Upper lobe of left lung (tissue), 4 donors: ENCODE measurements around the gene DENND1B.

ENCODE experiments used
- CTCF ChIP-seq, 6 experiments: fragments of 450-650 bp in 4 of 6; fragments of 200-600 bp in 2 of 6; sonication (generic) in 2 of 6; IDR thresholded peaks; one replicate each; pipeline ENCODE4 v1.5.1; 2016 to 2019; ENCODE audit warnings: antibody characterized with exemption in 6 of 6
- EP300 ChIP-seq, 4 donors: sonication (generic); formaldehyde crosslinking; IDR thresholded peaks; one replicate each; pipeline ENCODE4 v1.5.1; 2017; ENCODE audit warnings: antibody characterized with exemption in 4 of 4, control low read depth in 2 of 4
- POLR2AphosphoS5 ChIP-seq, 2 donors: sonication (generic); formaldehyde crosslinking; IDR thresholded peaks; one replicate each; pipeline ENCODE4 v1.5.1; 2017; ENCODE audit warnings: antibody characterized with exemption in 2 of 2

GRCh38 chr1:197771386-197771785, 3.9 kb downstream of the DENND1B start:
- TF ChIP-seq CTCF (IDR thresholded peaks at IDR 0.05) (no peak), POLR2AphosphoS5 (IDR thresholded peaks at IDR 0.05) (no peak), EP300 (IDR thresholded peaks at IDR 0.05) (no peak)
